ENCODE measurements around the gene DNAJB14.

DNA sequence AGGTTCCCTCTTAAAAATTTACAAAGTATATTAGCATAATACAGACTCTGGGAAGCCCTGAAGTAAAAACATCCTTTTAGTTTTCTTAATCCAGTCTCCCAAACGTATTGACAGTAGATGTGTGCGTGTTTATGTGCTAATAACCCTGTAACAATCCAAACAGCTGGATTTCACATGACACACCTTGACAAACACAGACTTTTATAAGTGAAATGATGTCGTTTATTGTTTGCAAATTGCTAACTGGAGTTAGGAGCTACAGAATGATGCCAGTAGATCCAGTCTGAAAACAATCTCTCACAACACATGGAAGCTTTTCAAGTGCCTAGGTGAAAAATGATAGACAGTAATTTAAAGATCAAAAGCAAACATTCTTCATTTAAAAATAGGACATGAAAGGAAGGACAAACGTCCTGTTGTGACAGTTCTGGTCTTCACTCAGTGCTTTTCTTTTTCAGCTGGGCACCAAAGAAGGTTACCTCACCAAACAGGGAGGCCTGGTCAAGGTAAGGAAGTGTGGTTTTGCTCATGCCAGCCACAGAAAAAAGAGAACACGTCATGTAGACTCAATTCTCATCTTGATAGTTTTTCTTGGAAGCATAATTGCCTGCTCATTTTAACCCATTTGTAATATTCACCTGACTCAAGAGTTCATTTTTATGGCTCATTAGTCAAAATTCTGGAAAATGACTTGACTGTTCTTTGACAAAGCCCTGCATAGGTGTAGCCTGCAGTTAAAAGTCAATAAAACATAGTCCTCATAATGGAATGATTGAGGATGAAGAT is 85.1 kb downstream of the DNAJB14 start:
- TF ChIP-seq CTCF (conservative IDR thresholded peaks at IDR 0.05; ENCODE audit: low read length): no peak
- no peak for TF ChIP-seq EZH2phosphoT487 (IDR thresholded peaks at IDR 0.05; ENCODE audit: borderline replicate concordance)

All from Loucy (cell line).